Suprapubic skin (tissue), 4 donors: ENCODE data around the gene ESF1. TPM values are rescaled to one million over a fixed set of nuclear protein-coding genes. Genes with fewer than 3 reads are reported as not detected.

Experiments used
- DNase-seq, 2 donors: peaks; one replicate each; pipeline ENCODE4 v3.0.0-alpha.2; 2019; ENCODE audit warnings: low spot score in 2 of 2
- H3K27ac ChIP-seq: fragments of 200-600 bp; sonication (generic); one replicate; pipeline ENCODE4 v1.5.1; 2019
- H3K27me3 ChIP-seq: fragments of 200-600 bp; sonication (generic); one replicate; pipeline ENCODE4 v1.5.1; 2019
- H3K36me3 ChIP-seq: fragments of 200-600 bp; sonication (generic); one replicate; pipeline ENCODE4 v1.5.1; 2019
- H3K4me1 ChIP-seq: fragments of 200-600 bp; sonication (generic); one replicate; pipeline ENCODE4 v1.5.1; 2019
- H3K4me3 ChIP-seq: fragments of 200-600 bp; sonication (generic); one replicate; pipeline ENCODE4 v1.5.1; 2019; ENCODE audit warnings: mild to moderate bottlenecking
- H3K9me3 ChIP-seq: fragments of 200-600 bp; sonication (generic); one replicate; pipeline ENCODE4 v1.5.1; 2019
- EP300 ChIP-seq: sonication (generic); formaldehyde crosslinking; IDR thresholded peaks from one replicate; pipeline ENCODE4 v1.6.1; 2017; ENCODE audit warnings: antibody characterized with exemption
- POLR2A ChIP-seq, 2 donors: fragments of 450-650 bp; IDR thresholded peaks; one replicate each; pipeline ENCODE4 v1.6.1; 2017; ENCODE audit warnings: antibody characterized with exemption in 2 of 2, mild to moderate bottlenecking in 2 of 2, moderate library complexity in 2 of 2
- POLR2AphosphoS5 ChIP-seq, 3 donors: sonication (generic); formaldehyde crosslinking; IDR thresholded peaks; one replicate each; pipeline ENCODE4 v1.6.1; 2017; ENCODE audit warnings: antibody characterized with exemption in 3 of 3
- WGBS: methylation state at CpG from one replicate; pipeline ENCODE4 v1.1.5; 2018; 5-methylcytosine and 5-hydroxymethylcytosine counted together
- total RNA-seq, 4 donors: library from RNA; depleted of rRNA; stranded (reverse); fragments of >200 nt; gene quantifications; one replicate each; pipeline ENCODE4 v1.1.0, GENCODE V29; 2016
- TF ChIP-seq, protein P1 (sequence below), 2 donors: fragments of 200-600 bp in 1 of 2; fragments of 450-650 bp in 1 of 2; sonication (generic) in 1 of 2; IDR thresholded peaks; one replicate each; pipeline ENCODE4 v1.5.1; 2016 to 2019; ENCODE audit warnings: antibody characterized with exemption in 2 of 2, mild to moderate bottlenecking in 1 of 2, moderate library complexity in 1 of 2

Gene ESF1, protein sequence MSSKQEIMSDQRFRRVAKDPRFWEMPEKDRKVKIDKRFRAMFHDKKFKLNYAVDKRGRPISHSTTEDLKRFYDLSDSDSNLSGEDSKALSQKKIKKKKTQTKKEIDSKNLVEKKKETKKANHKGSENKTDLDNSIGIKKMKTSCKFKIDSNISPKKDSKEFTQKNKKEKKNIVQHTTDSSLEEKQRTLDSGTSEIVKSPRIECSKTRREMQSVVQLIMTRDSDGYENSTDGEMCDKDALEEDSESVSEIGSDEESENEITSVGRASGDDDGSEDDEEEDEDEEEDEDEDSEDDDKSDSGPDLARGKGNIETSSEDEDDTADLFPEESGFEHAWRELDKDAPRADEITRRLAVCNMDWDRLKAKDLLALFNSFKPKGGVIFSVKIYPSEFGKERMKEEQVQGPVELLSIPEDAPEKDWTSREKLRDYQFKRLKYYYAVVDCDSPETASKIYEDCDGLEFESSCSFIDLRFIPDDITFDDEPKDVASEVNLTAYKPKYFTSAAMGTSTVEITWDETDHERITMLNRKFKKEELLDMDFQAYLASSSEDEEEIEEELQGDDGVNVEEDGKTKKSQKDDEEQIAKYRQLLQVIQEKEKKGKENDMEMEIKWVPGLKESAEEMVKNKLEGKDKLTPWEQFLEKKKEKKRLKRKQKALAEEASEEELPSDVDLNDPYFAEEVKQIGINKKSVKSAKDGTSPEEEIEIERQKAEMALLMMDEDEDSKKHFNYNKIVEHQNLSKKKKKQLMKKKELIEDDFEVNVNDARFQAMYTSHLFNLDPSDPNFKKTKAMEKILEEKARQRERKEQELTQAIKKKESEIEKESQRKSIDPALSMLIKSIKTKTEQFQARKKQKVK
- 10 to 100 TPM in 3 of 4 donors, 1 to 10 TPM in 1; 9.0 to 20.4 (median 10.9) TPM for total RNA-seq

GRCh38 chr20:13784893-13785715 lies at the start of gene ESF1, which contains the start of gene NDUFAF5:
TSS of gene ESF1 (minus strand) at chr20:13784919. CDS start at chr20:13783140, 1,779 bp downstream.
TSS of gene NDUFAF5 (plus strand) at chr20:13785028. CDS start at chr20:13785069, 41 bp downstream.
- H3K4me1 ChIP-seq, result peaks cover 39% of the 10 kb centered on the region
- H3K36me3 ChIP-seq, result peaks cover 18% of the 10 kb centered on the region
- no peaks in the 10 kb centered on the region for H3K9me3 ChIP-seq
- peak within 1 kb of the TSS; percentile 84 for H3K4me3 ChIP-seq
- TF ChIP-seq POLR2A (IDR thresholded peaks at IDR 0.05) (no peak), POLR2AphosphoS5 (IDR thresholded peaks at IDR 0.05) (peak in 2 of 3 donors; percentile 40 to 98), EP300 (no peak)
- TF ChIP-seq, protein P1, sequence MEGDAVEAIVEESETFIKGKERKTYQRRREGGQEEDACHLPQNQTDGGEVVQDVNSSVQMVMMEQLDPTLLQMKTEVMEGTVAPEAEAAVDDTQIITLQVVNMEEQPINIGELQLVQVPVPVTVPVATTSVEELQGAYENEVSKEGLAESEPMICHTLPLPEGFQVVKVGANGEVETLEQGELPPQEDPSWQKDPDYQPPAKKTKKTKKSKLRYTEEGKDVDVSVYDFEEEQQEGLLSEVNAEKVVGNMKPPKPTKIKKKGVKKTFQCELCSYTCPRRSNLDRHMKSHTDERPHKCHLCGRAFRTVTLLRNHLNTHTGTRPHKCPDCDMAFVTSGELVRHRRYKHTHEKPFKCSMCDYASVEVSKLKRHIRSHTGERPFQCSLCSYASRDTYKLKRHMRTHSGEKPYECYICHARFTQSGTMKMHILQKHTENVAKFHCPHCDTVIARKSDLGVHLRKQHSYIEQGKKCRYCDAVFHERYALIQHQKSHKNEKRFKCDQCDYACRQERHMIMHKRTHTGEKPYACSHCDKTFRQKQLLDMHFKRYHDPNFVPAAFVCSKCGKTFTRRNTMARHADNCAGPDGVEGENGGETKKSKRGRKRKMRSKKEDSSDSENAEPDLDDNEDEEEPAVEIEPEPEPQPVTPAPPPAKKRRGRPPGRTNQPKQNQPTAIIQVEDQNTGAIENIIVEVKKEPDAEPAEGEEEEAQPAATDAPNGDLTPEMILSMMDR (IDR thresholded peaks at IDR 0.05), result peak in 1 of 2 donors; percentile 1
- no peaks in the 10 kb centered on the region for H3K27me3 ChIP-seq
- peak; percentile 93 to 97 for DNase-seq
- H3K27ac ChIP-seq, result peak within 1 kb of the TSS; percentile 91
- 0% methylated on average over 19 of the region's 54 CpGs for WGBS

DNA sequence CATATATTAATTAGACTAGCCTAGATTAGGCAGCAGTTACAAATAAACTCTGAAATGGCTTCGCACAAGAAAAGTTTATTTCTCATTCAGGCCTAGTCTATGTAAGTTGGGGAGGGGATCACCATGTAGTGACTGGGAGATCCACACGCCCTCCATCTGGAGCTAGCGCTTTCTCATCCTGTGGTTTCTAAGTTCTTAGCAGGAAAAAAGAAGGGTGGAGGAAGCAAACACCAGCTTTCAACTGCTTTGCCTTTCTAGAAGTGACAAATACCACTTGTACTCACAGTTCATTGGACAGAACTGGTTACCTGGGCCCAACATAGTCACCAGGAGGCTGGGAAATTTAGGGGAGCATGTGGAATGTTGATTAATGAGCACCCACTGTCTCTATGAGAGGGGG lies 46.8 kb upstream of the ESF1 start:
- WGBS, result 91% methylated on average over 3 of the region's 3 CpGs
- no peaks in the 10 kb centered on the region for H3K9me3 ChIP-seq
- H3K36me3 ChIP-seq, result no peaks in the 10 kb centered on the region
- H3K4me1 ChIP-seq, result no peaks in the 10 kb centered on the region
- DNase-seq, result no peak
- no peak overlapping the region for H3K4me3 ChIP-seq
- no peak for TF ChIP-seq POLR2AphosphoS5 (IDR thresholded peaks at IDR 0.05)
- TF ChIP-seq, protein P1 (IDR thresholded peaks at IDR 0.05), result no peak
- no peak for TF ChIP-seq EP300
- TF ChIP-seq POLR2A (IDR thresholded peaks at IDR 0.05), result no peak
- no peak overlapping the region for H3K27ac ChIP-seq
- H3K27me3 ChIP-seq, result no peaks in the 10 kb centered on the region

GRCh38 chr20:13825465-13825864 lies 40.7 kb upstream of the ESF1 start:
- WGBS, result 67% methylated on average over 5 of the region's 5 CpGs
- no peak for DNase-seq

DNA sequence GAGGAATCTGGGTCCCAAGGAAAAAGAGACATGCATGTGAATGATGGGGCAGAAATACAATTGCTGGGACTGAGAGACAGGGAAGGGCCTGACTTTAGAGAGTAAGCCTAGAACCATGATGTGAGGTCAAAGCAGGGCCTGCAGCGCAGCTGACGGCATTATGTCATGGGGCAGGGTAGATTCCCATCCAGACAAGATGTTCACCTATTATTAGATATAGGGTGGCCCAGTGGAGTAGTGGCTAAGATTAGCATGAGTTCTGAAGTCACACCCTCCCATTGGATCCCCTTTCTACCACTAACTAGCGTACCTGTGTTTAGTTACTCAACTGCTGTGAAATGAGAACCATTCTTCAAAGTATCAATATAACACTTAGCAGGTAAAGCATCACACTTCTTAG lies 39.7 kb upstream of the ESF1 start:
- H3K9me3 ChIP-seq, result no peaks in the 10 kb centered on the region
- H3K36me3 ChIP-seq, result no peaks in the 10 kb centered on the region
- no peak overlapping the region for H3K4me3 ChIP-seq
- 90% methylated on average over 3 of the region's 3 CpGs for WGBS
- no peaks in the 10 kb centered on the region for H3K4me1 ChIP-seq
- DNase-seq, result no peak
- TF ChIP-seq, protein P1 (IDR thresholded peaks at IDR 0.05), result no peak
- no peak for TF ChIP-seq POLR2A (IDR thresholded peaks at IDR 0.05)
- TF ChIP-seq EP300, result no peak
- TF ChIP-seq POLR2AphosphoS5 (IDR thresholded peaks at IDR 0.05), result no peak
- H3K27me3 ChIP-seq, result no peaks in the 10 kb centered on the region
- no peak overlapping the region for H3K27ac ChIP-seq

More at GRCh38 chr20:13825465-13825864, 40.7 kb upstream of the ESF1 start:
- no peak overlapping the region for H3K4me3 ChIP-seq
- no peaks in the 10 kb centered on the region for H3K27me3 ChIP-seq
- no peak overlapping the region for H3K27ac ChIP-seq
- TF ChIP-seq, protein P1 (IDR thresholded peaks at IDR 0.05), result no peak
- no peak for TF ChIP-seq POLR2AphosphoS5 (IDR thresholded peaks at IDR 0.05)
- TF ChIP-seq POLR2A (IDR thresholded peaks at IDR 0.05), result no peak
- TF ChIP-seq EP300, result no peak
- no peaks in the 10 kb centered on the region for H3K4me1 ChIP-seq
- H3K36me3 ChIP-seq, result no peaks in the 10 kb centered on the region
- H3K9me3 ChIP-seq, result no peaks in the 10 kb centered on the region
